Measurements from ENCODE around the gene ABLIM3. TPM values are rescaled to one million over a fixed set of nuclear protein-coding genes. Genes with fewer than 3 reads are reported as not detected.
A peak's percentile ranks its signal among the peaks of the same experiment; 100 is the strongest.

The ABLIM3 gene
- total RNA-seq, 1 experiment from 2014 or later, result 70.9 TPM

- Mint-ChIP-seq H3K4me1 (ENCODE audit: low read depth, unreplicated experiment) (peaks cover 76% of the 10 kb centered on the region), H3K9me3 (ENCODE audit: low read depth, unreplicated experiment) (peaks cover 2% of the 10 kb centered on the region), H3K36me3 (ENCODE audit: insufficient read depth, unreplicated experiment) (peaks cover 26% of the 10 kb centered on the region), H3K27ac (ENCODE audit: unreplicated experiment) (peak overlapping the region; percentile 43), H3K27me3 (ENCODE audit: unreplicated experiment) (no peaks in the 10 kb centered on the region), H3K4me3 (ENCODE audit: low read depth, unreplicated experiment) (no peak overlapping the region)
- intact Hi-C loops (cut with micrococcal nuclease; ENCODE audit: unreplicated experiment), result no loop called here
- BruUV-seq (replicated peaks), result no TSS peak
- DNase-seq, result no peak
- TF ChIP-seq, protein P1, sequence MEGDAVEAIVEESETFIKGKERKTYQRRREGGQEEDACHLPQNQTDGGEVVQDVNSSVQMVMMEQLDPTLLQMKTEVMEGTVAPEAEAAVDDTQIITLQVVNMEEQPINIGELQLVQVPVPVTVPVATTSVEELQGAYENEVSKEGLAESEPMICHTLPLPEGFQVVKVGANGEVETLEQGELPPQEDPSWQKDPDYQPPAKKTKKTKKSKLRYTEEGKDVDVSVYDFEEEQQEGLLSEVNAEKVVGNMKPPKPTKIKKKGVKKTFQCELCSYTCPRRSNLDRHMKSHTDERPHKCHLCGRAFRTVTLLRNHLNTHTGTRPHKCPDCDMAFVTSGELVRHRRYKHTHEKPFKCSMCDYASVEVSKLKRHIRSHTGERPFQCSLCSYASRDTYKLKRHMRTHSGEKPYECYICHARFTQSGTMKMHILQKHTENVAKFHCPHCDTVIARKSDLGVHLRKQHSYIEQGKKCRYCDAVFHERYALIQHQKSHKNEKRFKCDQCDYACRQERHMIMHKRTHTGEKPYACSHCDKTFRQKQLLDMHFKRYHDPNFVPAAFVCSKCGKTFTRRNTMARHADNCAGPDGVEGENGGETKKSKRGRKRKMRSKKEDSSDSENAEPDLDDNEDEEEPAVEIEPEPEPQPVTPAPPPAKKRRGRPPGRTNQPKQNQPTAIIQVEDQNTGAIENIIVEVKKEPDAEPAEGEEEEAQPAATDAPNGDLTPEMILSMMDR (IDR thresholded peaks at IDR 0.05; ENCODE audit: unreplicated experiment), result no peak
- CTCF ChIA-PET, result no interaction called here
Measured at GRCh38 chr5:149168276-149168906, 27.1 kb downstream of the ABLIM3 start.

DNA sequence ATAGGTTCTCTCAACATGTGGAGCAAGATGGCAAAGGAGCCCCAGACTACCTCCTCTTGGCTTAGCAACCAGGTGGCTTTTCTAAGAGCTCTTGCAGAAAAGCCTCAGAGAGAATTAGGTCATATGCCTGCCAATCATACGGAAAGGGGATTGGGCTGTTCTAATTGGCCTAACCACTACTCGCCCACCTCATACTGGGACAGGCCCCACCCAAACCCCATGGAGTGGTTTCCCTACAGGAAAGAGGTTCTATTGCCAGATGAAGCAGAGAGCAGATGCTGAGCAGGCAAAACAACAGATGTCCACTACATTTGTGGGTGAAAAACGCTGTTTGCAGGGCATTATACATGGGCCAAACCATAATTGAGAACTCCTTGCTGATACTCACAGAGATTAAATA, 29.0 kb downstream of the ABLIM3 start:
- Mint-ChIP-seq H3K4me3 (ENCODE audit: low read depth, unreplicated experiment) (no peak overlapping the region), H3K36me3 (ENCODE audit: insufficient read depth, unreplicated experiment) (peaks cover 33% of the 10 kb centered on the region), H3K4me1 (ENCODE audit: low read depth, unreplicated experiment) (peaks cover 70% of the 10 kb centered on the region), H3K9me3 (ENCODE audit: low read depth, unreplicated experiment) (peaks cover 2% of the 10 kb centered on the region), H3K27me3 (ENCODE audit: unreplicated experiment) (no peaks in the 10 kb centered on the region), H3K27ac (ENCODE audit: unreplicated experiment) (peak overlapping the region; percentile 69)
- no peak for DNase-seq
- TF ChIP-seq, protein P1 (IDR thresholded peaks at IDR 0.05; ENCODE audit: unreplicated experiment), result no peak
- BruUV-seq (replicated peaks), result no TSS peak
- CTCF ChIA-PET, result no interaction called here
- intact Hi-C loops (cut with micrococcal nuclease; ENCODE audit: unreplicated experiment), result no loop called here

- CTCF ChIA-PET, result no interaction called here
- no TSS peak for BruUV-seq (replicated peaks)
- no peaks in the 10 kb centered on the region for H3K27me3 Mint-ChIP-seq (ENCODE audit: unreplicated experiment)
- H3K4me1 Mint-ChIP-seq (ENCODE audit: low read depth, unreplicated experiment), result peaks cover 75% of the 10 kb centered on the region
- TF ChIP-seq, protein P1 (IDR thresholded peaks at IDR 0.05; ENCODE audit: unreplicated experiment), result no peak
- H3K4me3 Mint-ChIP-seq (ENCODE audit: low read depth, unreplicated experiment), result no peak overlapping the region
- DNase-seq, result peak; percentile 59
- H3K36me3 Mint-ChIP-seq (ENCODE audit: insufficient read depth, unreplicated experiment), result peaks cover 33% of the 10 kb centered on the region
- H3K9me3 Mint-ChIP-seq (ENCODE audit: low read depth, unreplicated experiment), result peaks cover 2% of the 10 kb centered on the region
- intact Hi-C loops (cut with micrococcal nuclease; ENCODE audit: unreplicated experiment), result no loop called here
- peak overlapping the region; percentile 95 for H3K27ac Mint-ChIP-seq (ENCODE audit: unreplicated experiment)
Measured at GRCh38 chr5:149172261-149172660, 31.0 kb downstream of the ABLIM3 start.

DNA sequence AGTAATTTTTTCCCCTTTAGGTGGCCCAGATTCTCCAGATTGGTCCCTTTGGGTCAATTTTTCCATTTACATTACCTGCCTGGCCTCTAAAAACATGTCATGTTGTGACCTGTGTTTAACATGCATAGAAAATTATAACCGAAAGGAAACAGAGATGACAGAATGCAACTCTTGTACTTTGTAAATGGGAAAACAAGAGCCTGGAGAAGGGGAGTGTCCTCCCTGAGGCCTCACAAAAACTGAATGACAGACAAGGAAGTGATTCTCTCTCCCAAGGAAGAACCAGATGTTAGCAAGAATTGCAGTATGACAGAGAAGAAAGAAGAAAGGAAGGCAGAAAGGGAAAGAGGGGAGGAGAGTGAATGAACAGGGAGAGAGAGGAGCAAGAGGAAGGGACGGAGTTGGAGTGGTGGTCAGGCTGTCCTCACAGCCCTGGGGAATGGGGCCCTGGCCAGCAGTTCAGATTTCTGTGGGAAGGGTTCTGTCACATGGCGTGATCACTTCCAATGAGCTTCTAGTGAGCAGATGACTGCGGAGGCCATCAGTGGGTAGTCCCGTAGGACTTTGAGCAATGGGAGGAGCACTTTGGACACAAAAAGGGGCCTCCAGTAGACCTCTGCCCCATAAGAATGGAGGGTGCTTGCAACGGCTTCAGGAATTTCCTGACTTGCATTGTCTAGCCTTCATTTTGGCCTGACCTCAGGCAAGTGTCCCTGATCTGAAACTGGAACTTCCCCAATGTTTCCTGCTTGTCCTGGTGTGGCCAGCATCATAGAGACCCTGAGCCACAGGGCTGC, 31.6 kb downstream of the ABLIM3 start:
- TF ChIP-seq, protein P1 (IDR thresholded peaks at IDR 0.05; ENCODE audit: unreplicated experiment), result no peak
- Mint-ChIP-seq H3K27me3 (ENCODE audit: unreplicated experiment) (no peaks in the 10 kb centered on the region), H3K27ac (ENCODE audit: unreplicated experiment) (peak overlapping the region; percentile 95), H3K36me3 (ENCODE audit: insufficient read depth, unreplicated experiment) (peaks cover 37% of the 10 kb centered on the region), H3K9me3 (ENCODE audit: low read depth, unreplicated experiment) (peaks cover 2% of the 10 kb centered on the region), H3K4me1 (ENCODE audit: low read depth, unreplicated experiment) (peaks cover 77% of the 10 kb centered on the region), H3K4me3 (ENCODE audit: low read depth, unreplicated experiment) (peak overlapping the region; percentile 20)
- CTCF ChIA-PET, result interaction anchor here (0.5 to 1.4 kb wide), 2 partner anchors 19 to 32 kb away, joined by 4 read pairs; partner anchors contain the start of gene ABLIM3
- intact Hi-C loops (cut with micrococcal nuclease; ENCODE audit: unreplicated experiment), result no loop called here
- DNase-seq, result no peak
- BruUV-seq (replicated peaks), result no TSS peak

Data from Calu3 (cell line).